ENCODE data around the gene NPIPB8.

DNA sequence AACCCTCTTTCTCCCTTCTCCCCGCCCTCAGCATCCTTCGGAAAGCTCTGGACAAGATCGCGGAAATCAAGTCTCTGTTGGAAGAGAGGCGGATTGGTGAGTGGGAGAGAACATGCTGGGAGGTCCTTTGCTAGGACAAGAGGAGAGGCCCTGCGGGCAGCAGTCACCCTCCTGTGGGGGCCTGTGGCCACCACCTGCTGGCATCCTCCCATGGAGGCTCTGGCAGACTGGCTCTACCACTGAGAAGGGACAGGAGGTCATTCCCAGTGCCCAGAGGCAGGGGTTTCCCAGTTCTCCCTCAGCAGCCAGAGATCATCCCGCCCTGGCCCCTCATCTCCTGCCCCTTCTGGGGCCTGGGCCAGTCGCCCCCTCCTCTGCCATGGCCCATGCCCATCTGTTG is 48.8 kb upstream of the NPIPB8 start:
- TF ChIP-seq CTCF (IDR thresholded peaks at IDR 0.05) (no peak), EZH2 (IDR thresholded peaks at IDR 0.05) (no peak)

Data from neural progenitor cell (in vitro differentiated cells).